Gastrocnemius medialis (tissue), 4 donors: ENCODE measurements around the gene NOP9.

ENCODE experiments used
- POLR2A ChIP-seq, 2 donors: fragments of 450-650 bp; IDR thresholded peaks; one replicate each; pipeline ENCODE4 v1.6.1; 2017; ENCODE audit warnings: antibody characterized with exemption in 2 of 2, mild to moderate bottlenecking in 2 of 2, moderate library complexity in 2 of 2
- TF ChIP-seq, protein P1 (sequence below), 5 experiments: fragments of 450-650 bp in 3 of 5; fragments of 200-600 bp in 2 of 5; sonication (generic) in 2 of 5; IDR thresholded peaks in 4 of 5; conservative IDR thresholded peaks in 1 of 5; 1 replicate in 4 of 5; 2 replicates in 1 of 5; pipeline ENCODE4 v1.5.1; 2016 to 2019; ENCODE audit warnings: antibody characterized with exemption in 5 of 5, mild to moderate bottlenecking in 3 of 5, moderate library complexity in 3 of 5

DNA sequence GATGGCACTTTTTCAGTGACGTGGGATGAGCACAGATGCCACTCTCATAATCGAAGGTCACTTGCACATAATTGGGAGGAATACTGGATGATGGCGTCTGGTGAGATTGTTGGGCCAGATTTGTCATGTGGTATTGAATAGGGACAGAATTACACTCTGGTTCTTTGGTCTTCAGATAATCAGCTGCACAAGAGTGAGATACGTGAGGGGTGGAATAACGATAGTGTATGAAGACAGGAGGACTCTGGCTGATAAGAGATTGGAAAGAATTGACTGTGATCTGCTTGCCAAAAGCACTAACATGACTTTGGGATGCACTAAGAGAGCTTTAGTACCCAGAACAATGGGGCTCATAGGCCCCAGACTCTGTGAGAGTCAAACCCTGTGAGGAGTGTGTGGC lies 21.2 kb upstream of the NOP9 start:
- no peak for TF ChIP-seq POLR2A (IDR thresholded peaks at IDR 0.05)
- TF ChIP-seq, protein P1, sequence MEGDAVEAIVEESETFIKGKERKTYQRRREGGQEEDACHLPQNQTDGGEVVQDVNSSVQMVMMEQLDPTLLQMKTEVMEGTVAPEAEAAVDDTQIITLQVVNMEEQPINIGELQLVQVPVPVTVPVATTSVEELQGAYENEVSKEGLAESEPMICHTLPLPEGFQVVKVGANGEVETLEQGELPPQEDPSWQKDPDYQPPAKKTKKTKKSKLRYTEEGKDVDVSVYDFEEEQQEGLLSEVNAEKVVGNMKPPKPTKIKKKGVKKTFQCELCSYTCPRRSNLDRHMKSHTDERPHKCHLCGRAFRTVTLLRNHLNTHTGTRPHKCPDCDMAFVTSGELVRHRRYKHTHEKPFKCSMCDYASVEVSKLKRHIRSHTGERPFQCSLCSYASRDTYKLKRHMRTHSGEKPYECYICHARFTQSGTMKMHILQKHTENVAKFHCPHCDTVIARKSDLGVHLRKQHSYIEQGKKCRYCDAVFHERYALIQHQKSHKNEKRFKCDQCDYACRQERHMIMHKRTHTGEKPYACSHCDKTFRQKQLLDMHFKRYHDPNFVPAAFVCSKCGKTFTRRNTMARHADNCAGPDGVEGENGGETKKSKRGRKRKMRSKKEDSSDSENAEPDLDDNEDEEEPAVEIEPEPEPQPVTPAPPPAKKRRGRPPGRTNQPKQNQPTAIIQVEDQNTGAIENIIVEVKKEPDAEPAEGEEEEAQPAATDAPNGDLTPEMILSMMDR (IDR thresholded peaks at IDR 0.05 in 4 of 5, conservative IDR thresholded peaks at IDR 0.05 in 1 of 5), result no peak
